Duodenal mucosa (tissue), 2 donors: ENCODE results near the gene BMP8A.
"Not testable (repeated sequence)": the region's sequence is repeated elsewhere in the genome, so short reads cannot be mapped to it uniquely, and the experiment has no call there.

Experiments
- H3K27ac ChIP-seq: one replicate; pipeline ENCODE4 v1.7.0; 2013; ENCODE audit warnings: low read depth, low read length
- H3K27me3 ChIP-seq, 2 donors: one replicate each; pipeline ENCODE4 v1.7.0; 2013; ENCODE audit warnings: low read length in 2 of 2, control low read depth in 1 of 2; ENCODE audit not compliant: insufficient read depth in 2 of 2, control insufficient read depth in 1 of 2
- H3K36me3 ChIP-seq, 2 donors: one replicate each; pipeline ENCODE4 v1.7.0; 2013; ENCODE audit warnings: low read length in 2 of 2, control low read depth in 1 of 2; ENCODE audit not compliant: insufficient read depth in 2 of 2, control insufficient read depth in 1 of 2
- H3K4me1 ChIP-seq, 2 donors: one replicate each; pipeline ENCODE4 v1.7.0; 2013; ENCODE audit warnings: low read length in 2 of 2, control low read depth in 1 of 2; ENCODE audit not compliant: insufficient read depth in 2 of 2, control insufficient read depth in 1 of 2
- H3K4me3 ChIP-seq, 2 donors: one replicate each; pipeline ENCODE4 v1.7.0; 2013; ENCODE audit warnings: low read length in 2 of 2, low read depth in 1 of 2
- H3K9ac ChIP-seq, 2 donors: one replicate each; pipeline ENCODE4 v1.7.0; 2013; ENCODE audit warnings: low read length in 2 of 2, low read depth in 1 of 2
- H3K9me3 ChIP-seq, 2 donors: one replicate each; pipeline ENCODE4 v1.7.0; 2013; ENCODE audit warnings: low read length in 2 of 2, control low read depth in 1 of 2; ENCODE audit not compliant: control insufficient read depth in 1 of 2

The BMP8A gene, protein sequence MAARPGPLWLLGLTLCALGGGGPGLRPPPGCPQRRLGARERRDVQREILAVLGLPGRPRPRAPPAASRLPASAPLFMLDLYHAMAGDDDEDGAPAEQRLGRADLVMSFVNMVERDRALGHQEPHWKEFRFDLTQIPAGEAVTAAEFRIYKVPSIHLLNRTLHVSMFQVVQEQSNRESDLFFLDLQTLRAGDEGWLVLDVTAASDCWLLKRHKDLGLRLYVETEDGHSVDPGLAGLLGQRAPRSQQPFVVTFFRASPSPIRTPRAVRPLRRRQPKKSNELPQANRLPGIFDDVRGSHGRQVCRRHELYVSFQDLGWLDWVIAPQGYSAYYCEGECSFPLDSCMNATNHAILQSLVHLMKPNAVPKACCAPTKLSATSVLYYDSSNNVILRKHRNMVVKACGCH

DNA sequence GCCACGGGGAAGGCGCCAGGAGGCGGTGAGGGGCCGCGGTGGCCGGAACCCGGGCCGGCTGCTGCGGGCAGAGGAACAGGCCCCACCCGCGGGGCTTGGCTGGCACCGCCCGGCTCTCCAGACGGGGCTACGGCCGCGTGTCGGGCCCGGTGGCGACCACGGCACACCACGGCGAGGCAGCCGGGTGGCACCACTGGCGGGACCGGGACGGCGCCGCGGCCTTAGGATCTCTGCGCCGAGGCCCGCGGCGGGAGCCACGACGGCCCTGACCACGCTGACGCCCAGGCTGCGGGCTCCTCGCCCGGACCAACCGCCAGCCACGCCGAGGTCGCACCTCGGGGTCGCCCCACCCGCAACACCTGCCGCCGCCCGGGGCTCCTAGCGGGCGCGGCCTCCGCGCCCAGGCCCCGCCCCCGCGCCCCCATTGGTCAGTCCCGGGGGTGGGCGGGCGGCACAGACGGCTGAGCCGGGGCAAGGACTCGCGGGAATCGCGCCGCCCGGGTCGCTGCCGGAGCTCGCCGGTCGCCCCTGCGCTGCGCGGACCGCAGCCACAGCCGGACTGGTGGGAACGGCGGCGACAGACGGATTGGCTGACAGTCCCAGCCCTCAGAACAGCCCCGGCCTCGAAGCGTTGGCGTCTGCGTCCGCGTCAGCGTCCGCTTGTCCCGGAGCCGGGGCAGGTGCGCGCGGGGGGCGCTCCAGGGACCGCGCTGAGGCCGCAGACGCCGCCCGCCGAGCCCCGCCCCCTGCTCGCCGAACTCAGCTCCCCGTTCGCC lies at the start of gene BMP8A:
BMP8A (plus strand) TSS at position 491 of the 776 bp plus-strand sequence. CDS start 356 bp downstream, outside the sequence.
- H3K9me3 ChIP-seq: no peaks in the 10 kb centered on the region
- H3K9ac ChIP-seq: no peak within 1 kb of the TSS
- peak within 1 kb of the TSS; percentile 47 to 61 for H3K4me3 ChIP-seq
- no peak within 1 kb of the TSS for H3K27ac ChIP-seq
- peaks cover 6 to 8% of the 10 kb centered on the region in 2 donors for H3K27me3 ChIP-seq
- H3K4me1 ChIP-seq: no peaks in the 10 kb centered on the region
- peaks cover 4 to 15% of the 10 kb centered on the region in 2 donors for H3K36me3 ChIP-seq

GRCh38 chr1:39441797-39442196 lies 49.6 kb upstream of the BMP8A start:
- Histone ChIP-seq H3K27ac (no peak overlapping the region), H3K4me1 (no peaks in the 10 kb centered on the region), H3K27me3 (no peaks in the 10 kb centered on the region), H3K9me3 (no peaks in the 10 kb centered on the region), H3K4me3 (no peak overlapping the region), H3K36me3 (peaks cover 60 to 81% of the 10 kb centered on the region in 2 donors), H3K9ac (no peak overlapping the region)

DNA sequence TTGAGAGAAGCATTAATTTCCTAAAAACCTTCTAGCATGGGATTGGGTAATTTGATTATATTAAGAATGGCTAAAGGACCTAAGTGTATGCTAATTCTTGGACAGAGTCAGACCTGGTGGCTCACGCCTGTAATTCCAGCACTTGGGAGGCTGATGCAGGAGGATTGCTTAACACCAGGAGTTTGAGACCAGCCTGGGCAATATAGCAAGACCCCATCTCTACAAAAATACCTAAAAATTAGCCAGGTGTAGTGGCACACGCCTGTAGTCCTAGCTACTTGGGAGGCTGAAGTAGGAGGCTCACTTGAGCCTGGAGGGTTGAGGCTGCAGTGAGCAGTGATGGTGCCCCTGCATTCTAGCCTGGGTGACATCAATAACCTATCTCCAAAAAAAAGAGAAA lies 45.9 kb upstream of the BMP8A start:
- Histone ChIP-seq H3K27me3 (no peaks in the 10 kb centered on the region), H3K4me3 (no peak overlapping the region), H3K9ac (no peak overlapping the region), H3K9me3 (no peaks in the 10 kb centered on the region), H3K27ac (no peak overlapping the region), H3K36me3 (peaks cover 65 to 88% of the 10 kb centered on the region in 2 donors), H3K4me1 (no peaks in the 10 kb centered on the region)

DNA sequence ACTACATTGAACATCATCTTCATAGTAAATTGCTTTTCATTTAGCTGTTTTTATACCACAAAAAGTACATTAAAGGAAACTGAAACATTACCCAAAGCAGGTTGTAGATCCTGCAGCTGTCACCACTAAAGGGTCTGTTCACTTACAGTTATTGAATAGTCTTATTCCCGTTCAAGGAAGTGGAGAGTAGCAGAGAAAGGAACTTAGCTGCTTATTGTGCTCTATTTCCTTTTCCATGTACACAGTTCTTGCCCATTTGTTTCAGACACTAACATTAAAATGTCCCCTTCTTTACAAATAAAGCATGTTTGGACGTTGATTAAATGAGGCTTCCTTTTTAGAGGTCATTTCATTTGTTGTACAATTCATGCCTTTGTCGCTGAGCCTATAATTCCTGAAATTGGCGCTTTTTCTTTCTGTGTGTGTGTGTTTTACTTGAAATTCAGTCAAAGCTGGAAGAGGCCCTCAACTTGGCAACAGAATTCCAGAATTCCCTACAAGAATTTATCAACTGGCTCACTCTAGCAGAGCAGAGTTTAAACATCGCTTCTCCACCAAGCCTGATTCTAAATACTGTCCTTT lies 44.4 kb upstream of the BMP8A start:
- no peak overlapping the region for H3K9ac ChIP-seq
- peaks cover 0 to 3% of the 10 kb centered on the region in 2 donors for H3K4me1 ChIP-seq
- no peaks in the 10 kb centered on the region for H3K27me3 ChIP-seq
- no peak overlapping the region for H3K4me3 ChIP-seq
- H3K9me3 ChIP-seq: no peaks in the 10 kb centered on the region
- no peak overlapping the region for H3K27ac ChIP-seq
- peaks cover 72 to 86% of the 10 kb centered on the region in 2 donors for H3K36me3 ChIP-seq

GRCh38 chr1:39450041-39450440 lies 41.4 kb upstream of the BMP8A start:
- not testable (repeated sequence) for H3K4me3 ChIP-seq, H3K27ac ChIP-seq, H3K27me3 ChIP-seq, H3K4me1 ChIP-seq, H3K9me3 ChIP-seq, H3K9ac ChIP-seq
- peaks cover 72 to 89% of the 10 kb centered on the region in 2 donors for H3K36me3 ChIP-seq

- H3K36me3 ChIP-seq: peaks cover 71 to 91% of the 10 kb centered on the region in 2 donors
- no peak overlapping the region for H3K9ac ChIP-seq
- no peak overlapping the region for H3K4me3 ChIP-seq
- H3K27me3 ChIP-seq: no peaks in the 10 kb centered on the region
- H3K4me1 ChIP-seq: peaks cover 0 to 3% of the 10 kb centered on the region in 2 donors
- H3K9me3 ChIP-seq: no peaks in the 10 kb centered on the region
- H3K27ac ChIP-seq: peak overlapping the region; percentile 67
Observed at GRCh38 chr1:39450956-39451606, 40.4 kb upstream of the BMP8A start.

- Histone ChIP-seq H3K4me3 (no peak overlapping the region), H3K4me1 (peaks cover 0 to 3% of the 10 kb centered on the region in 2 donors), H3K27me3 (no peaks in the 10 kb centered on the region), H3K36me3 (peaks cover 68 to 93% of the 10 kb centered on the region in 2 donors), H3K27ac (peak overlapping the region; percentile 2), H3K9ac (no peak overlapping the region), H3K9me3 (no peaks in the 10 kb centered on the region)
Observed at GRCh38 chr1:39452081-39452480, 39.4 kb upstream of the BMP8A start.

DNA sequence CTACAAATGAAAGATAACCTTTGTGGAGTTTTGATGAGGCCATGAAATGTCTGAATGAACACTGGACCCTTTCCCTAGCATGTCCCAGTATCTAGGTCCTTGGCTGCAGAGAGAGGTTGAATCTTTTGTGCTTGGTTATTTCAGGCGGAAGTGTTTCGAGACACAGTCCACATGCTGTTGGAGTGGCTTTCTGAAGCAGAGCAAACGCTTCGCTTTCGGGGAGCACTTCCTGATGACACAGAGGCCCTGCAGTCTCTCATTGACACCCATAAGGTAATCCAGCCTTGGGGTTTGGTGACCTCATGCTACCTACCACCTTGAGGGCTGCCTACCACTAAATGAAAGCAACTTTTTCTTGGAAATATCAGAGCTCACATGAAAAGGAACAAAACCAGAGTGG lies 38.9 kb upstream of the BMP8A start:
- Histone ChIP-seq H3K36me3 (peaks cover 68 to 93% of the 10 kb centered on the region in 2 donors), H3K4me1 (peaks cover 0 to 3% of the 10 kb centered on the region in 2 donors), H3K9ac (no peak overlapping the region), H3K9me3 (no peaks in the 10 kb centered on the region), H3K4me3 (no peak overlapping the region), H3K27me3 (no peaks in the 10 kb centered on the region), H3K27ac (no peak overlapping the region)

DNA sequence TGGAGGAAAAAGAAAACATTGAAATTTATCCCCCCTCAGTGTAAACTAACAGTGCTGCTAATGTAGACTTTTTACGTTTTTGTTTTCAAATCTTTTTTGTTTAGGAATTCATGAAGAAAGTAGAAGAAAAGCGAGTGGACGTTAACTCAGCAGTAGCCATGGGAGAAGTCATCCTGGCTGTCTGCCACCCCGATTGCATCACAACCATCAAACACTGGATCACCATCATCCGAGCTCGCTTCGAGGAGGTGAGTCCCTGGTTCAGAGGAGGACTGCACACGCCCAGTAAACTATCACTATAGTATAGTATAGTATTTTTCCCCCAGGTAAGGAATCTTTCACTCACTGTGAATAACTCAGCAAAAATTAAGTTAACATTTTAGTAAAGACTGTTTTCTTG lies 37.8 kb upstream of the BMP8A start:
- Histone ChIP-seq H3K9me3 (no peaks in the 10 kb centered on the region), H3K4me1 (peaks cover 0 to 3% of the 10 kb centered on the region in 2 donors), H3K36me3 (peaks cover 70 to 94% of the 10 kb centered on the region in 2 donors), H3K27me3 (no peaks in the 10 kb centered on the region), H3K4me3 (no peak overlapping the region), H3K27ac (no peak overlapping the region), H3K9ac (no peak overlapping the region)
